Stimulated activated CD8-positive, alpha-beta memory T cell treated with anti-CD3 and anti-CD28 coated beads, Interleukin-15, amount 100 ng/mL, for 24 hours (primary cell): Measurements from ENCODE around the gene TMA7.

Source experiments
- DNase-seq: peaks from one replicate; pipeline ENCODE4 v3.0.0-alpha.2; 2020; ENCODE audit warnings: low read depth

The TMA7 gene

DNA sequence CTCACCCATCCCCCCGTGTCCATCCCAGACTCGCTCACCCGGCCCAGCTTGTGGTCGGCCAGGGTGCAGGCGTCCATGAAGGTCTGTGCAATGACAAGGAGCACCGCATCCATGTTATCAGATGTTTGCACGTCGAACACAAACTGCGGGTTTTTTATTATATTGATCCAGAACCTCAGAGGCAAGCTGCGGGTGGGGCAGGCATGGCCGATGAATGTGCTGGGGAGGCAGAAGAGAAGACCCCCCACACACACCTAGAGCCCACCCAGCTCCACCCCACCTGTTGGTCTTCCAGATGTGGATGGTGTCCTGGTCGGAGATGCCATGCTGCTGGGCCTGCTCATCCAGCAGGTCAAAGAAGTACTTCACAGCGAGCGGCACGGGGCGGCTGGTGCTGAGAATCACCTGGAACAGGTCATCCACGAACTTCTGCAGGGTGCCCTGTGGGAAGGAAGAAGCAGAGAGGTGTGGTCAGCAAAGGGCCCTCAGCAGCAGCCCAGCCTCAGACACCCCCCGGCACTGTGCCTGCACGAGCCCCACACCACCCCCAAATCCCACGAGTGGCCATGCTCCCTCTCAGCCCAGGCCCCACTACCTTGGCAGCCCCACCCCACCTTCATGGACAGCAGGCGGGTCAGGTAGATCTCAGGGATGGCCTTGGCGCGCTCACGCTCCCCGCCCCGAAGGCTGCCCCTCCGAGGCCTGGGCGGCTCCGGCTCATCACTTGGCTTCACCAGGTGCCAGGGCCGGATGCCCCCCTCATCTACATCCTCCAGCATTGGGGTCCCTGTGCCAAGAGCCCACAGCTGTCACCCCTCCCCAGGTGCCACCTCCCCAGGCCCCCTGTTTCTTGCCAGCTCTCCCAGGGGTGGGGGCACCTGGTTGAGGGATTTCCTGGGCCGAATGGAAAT lies 30.5 kb upstream of the TMA7 start:
- no peak for DNase-seq

DNA sequence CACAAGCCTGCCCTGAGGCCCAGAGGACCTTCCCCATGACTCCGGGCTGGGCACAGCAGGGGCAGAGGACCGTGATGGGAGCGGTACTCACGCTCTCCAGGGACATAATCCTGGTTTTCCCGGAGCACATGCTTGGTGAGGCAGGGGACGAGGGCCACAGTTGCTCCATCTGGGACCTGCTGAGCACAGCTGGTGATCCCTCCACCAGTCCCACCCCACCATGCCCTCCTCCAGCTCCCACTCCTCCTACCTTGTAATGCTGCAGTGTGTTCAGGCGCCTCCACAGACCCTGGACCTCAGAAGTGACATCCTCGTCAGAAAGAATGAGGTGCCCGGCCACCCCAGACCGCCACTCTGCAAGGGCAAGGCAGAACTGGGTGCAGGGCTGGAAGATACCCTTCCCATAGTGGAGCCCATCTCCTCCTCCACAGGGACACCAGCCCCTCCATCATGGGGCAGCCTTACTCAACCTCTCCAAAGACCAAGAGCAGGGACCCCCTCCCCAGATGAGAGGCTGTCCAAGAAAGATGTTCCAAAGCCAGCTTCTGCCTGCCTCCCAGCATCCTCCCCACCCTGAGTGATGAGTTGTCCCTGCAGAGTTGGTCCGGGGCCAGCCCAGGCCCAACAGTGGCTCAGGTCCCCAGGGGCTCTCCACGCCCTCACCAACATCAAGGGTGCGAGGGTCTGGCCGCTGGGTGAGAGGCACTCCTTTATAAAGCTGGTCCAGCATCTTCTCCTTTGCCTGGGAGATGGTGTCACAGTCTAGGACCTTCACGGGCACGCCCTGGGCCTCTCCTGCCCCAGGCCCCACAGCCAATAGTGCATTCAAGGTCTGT lies 29.6 kb upstream of the TMA7 start:
- DNase-seq, result no peak

DNA sequence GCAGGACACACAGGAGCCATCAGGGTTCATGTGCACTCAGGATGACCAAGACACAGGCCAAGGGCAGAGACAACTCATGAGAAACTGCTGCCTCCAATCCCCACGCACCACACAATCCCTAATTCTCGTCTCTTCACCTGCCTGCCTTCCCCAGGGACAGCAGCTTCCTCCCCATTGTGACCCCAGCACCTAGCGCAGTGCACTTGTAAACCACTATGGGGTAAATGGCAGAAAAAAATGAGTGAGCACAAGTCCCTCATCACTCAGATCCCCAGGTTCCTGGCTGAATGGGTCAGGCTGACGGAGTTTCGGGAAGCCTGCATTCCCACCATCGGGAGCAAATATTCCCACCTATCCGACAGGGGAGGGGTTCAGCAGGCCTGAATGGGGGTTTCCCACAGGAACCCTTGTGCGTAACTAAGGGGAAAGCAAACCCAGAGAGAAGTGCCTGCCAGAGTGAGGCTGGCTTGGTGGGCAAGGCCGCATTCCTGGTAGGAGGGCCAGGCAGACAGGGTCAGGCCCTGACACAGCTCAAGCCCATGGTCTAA lies 28.9 kb upstream of the TMA7 start:
- no peak for DNase-seq

DNA sequence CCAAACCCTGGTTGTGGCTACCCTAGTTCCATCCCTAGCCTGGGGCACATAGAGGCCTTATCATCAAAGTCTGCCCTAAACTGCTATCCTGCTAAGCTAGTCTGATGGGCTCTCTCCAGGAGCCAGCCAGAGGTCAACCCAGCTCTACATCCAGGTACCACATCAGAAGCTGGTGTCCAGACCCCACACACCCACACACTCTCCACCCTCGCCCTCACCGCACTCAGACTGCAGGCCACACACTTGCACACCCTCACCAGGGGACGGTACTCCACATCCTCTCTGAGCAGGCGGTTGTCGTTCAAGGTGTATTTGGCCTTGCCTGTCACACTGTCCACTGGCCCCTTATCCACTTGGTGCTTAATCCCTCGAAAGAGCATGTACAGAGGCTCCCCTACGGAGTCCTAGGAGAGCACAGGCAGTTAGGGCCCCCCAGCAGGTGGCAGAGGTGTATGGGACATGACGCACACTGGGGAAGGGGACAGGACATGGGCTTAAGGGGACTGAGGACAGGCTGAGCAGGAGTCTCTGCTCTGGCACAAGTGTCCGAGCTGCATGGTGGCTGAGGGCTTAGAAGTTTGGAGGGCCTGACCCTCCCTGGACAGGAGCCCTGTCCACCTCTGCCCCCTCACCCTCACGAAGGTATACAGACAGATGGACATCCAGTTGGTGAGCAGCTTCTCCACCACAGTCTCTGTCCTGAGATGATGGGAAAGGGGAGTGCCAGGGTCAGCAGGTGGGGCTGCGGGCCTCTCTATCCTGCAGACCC lies 28.3 kb upstream of the TMA7 start:
- no peak for DNase-seq

DNA sequence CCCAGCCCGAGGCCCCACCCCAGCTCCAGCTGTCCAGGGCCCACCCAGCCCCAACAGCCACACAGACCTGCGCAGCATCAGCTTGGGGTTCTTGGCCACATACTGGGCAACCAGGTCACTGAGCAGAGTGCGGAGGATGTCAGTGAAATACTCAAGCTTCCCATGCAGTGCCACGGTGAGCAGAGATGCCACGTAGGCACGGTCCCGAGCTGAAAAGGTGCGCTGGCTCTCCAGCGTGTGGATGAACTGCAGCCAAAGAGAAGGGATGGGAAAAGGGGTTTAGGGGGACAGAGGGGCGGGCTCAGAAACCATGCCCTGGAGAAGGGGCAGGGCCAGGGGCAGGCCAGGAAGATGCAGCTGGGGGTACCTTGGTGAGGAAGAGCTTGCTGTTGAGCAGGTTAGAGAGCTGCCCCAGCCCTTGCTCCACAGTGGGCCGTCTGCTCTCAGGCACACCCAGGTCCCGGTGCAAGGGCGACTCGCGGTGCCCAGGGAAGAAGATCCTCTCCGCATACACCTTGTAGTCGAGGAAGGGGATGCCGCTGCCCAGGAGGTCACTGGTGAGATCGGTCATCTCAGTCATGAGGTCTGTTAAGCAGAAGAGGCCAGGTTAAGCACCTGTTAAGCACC lies 27.6 kb upstream of the TMA7 start:
- DNase-seq, result no peak

DNA sequence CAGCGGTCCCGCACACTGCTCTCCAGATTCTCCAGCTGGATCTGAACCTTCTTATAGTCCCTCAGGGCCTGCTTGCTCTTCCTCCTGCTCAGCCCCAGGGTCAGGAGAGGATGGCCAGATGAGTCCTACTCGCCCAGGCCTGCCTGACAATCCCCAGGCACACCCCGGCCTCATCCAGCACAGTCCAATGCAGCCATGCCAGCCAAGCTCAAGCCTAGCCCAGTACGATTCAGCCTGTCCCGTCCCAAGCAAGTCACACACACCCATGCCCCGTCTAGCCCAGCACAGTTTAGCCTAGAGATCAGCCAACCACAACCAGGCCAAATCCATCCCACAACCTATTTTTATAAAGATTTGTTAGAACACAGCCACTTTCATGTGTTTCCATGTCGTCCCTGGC lies 27.0 kb upstream of the TMA7 start:
- DNase-seq, result no peak

DNA sequence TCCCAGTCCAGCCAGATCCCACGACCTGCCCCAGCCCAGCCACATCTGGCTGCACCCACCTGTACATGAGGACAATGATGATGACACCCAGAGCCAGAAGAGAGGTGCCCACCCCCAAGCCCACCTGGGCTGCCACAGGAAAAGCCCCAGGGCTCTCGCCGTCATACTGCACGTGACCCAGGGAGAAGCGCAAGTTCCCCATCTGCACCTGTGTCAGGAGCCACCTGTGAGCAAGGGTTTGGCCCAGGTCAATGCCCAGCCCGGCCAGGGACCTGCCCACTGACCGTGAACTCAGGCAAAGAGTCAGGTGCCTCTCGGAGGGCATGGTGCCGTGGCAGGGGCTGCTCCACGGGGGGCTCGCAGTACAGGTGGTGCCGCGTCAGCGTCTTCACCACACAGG lies 26.4 kb upstream of the TMA7 start:
- no peak for DNase-seq

DNA sequence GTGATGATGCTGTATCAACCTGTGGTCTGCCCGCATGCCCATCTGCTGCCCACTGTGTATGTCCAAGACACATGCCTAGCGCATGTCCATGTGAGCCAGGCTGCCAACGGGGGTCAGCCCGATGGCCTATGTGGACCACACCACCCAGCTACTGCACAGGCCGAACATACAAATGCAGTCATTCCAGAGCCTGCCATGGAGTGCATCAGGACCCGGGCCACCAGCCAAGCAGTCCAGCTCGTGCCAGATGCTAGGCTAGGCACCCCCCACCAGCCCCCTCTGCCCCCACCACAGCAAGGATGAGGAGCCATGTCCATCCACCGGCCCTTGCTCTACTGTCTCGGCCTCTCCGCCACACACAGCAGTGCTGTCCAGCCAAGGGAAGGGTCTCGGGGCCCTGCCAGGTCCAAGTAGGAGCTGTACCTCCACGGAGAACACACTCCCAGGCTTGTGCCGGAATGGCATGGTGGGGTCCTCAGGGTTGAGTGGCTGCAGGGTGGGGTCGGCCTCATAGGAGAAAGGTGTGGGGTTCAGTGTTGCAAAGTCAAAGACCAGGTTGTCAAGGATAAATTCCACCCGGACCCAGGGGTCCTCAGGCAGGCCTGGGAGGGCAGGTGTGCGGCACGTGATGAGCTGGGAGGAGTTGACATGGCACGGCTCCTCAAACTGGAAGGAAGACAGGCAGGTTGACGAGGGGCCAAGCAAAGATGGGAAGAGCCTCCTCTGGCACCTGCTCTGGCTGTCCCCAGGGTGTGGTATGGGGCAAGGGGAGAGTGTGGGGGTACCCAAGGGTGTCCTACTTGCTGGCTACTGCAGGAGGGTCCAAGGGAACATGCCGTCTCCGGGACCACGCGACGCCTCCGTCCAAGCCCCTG lies 25.4 kb upstream of the TMA7 start:
- no peak for DNase-seq

DNA sequence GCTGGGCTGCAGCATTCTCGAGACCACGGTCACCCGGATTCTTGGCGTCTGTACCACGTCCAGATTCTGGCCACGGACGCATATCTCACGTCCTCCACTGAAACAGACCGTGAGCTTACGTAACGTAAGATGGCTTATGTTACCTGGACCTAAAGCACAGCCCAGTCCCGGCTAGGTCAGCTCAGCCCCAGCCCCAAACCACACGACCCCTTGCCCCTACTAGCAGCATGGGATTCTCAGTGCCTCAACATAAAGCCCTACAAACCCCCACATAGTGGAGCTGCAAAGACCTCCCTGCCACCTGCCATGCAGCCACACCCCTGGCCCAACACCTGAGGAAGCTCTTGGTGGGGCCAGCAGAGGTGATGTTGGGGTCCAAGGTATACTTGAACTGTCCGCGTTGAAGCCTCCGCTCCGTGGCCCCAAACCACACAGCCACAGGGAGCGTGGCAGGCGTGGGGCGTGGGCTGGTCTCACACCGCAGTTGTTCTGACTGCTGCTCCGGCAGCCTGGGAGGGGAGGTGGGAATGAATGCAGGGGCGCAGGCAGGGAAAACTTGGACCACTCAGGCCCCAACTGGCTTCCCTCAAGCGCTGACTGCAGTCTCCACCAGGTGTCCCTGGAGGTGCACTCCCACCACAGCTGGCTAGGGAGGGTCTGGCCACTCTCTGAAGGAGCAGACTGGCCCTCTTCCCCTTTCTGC lies 24.7 kb upstream of the TMA7 start:
- DNase-seq, result no peak

DNA sequence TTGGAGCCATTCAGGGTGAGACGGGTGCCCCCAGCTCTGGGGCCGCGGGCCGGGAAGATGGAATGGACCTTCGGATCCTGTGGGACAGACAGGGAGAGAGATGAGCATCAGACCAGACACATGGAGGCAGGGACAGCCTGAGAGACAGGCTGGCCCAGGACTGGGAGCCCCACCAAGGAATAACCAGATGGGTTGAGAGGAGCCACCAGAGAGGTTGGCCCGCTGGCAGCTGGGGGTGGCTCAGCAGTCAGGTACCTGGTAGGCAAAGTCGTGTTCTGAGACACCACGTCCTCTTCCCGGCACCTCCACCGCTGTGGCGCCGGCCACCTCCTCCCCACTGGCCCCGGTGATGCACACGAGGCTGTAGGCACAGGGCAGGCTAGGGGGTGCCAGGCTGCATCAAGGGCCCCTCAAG lies 24.0 kb upstream of the TMA7 start:
- DNase-seq, result no peak

DNA sequence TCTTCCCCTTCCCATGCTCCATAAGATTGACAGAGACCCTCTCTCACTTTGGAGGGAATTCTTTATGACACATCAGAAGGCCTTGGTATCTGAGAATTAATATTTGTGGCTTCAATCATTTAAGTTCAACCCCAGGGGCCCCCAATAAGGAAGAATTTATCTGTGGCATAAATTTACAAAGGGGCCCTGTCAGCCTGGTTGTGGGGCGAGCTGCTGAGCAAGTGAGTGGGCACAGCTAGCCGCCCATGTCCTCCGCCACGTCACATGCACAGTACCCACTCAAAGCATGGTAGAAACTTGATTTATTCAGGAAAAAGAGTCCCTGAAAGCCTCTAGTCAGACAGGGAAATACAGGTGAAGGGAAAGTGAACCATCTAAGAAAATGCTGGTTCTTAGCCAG lies 23.5 kb upstream of the TMA7 start:
- DNase-seq, result no peak

DNA sequence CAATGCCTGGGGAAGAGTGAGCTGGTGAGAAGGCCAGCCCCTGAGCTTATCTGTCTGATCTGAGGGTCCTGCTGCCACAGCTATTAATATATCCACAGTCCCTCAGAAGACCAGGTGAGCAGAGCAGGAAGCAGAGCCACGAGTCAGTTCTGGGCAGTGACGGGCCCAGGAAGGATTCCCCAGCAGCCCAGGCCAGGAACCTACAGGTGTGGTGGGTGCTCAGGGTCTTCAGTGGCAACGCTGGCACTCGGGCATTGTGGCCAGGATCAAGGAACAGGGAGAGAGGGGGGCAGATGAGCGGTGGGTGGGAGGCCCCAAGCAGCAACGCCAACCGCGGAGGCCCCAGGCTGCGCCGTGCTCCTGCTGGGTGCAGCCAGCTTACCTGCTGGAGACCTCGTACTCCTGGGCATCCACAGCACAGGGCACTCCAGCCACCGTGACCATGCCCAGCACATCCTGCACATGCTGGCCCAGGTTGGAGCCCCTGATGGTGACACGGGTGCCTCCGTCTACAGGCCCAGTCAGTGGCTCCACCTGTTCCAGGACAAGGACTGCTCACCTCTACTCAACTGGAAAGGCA lies 22.4 kb upstream of the TMA7 start:
- DNase-seq, result no peak

DNA sequence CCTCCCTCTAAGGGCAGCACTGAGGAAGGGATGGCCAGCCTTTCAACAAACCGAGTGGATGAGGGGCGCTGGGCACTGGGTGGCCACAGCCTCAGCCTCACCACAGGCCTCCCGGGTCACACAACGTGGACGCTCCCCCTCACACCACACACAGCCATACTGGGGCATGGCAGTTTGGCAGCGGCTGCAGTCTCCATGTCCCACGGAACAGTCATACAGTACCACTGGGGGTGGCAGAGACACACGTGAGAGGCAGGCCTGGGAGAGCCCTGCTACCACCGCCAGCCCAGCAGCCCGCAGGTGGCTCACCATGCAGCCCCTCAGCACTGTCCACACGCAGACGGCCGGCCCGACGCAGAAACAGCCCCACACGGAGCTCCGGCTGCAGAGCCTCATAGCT lies 21.9 kb upstream of the TMA7 start:
- DNase-seq, result no peak

DNA sequence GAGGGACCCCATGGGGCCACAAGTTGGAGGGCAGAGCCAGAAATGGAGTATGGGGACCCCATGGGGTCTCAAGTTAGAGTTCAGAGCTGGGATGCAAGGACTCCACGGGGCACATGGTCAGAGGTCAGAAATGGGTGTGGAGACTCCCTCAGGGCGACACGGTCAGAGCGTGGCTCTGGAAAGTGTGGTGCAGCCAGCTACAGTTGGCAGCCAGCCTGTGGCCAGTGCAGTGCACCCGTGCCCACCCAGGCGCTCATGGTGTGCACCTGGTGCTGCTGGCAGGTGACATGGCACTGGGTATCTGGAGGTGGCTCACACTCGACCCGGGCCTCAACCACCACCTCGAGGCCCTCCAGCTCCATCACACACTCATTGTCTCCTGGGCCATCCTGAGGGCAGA lies 21.4 kb upstream of the TMA7 start:
- no peak for DNase-seq

DNA sequence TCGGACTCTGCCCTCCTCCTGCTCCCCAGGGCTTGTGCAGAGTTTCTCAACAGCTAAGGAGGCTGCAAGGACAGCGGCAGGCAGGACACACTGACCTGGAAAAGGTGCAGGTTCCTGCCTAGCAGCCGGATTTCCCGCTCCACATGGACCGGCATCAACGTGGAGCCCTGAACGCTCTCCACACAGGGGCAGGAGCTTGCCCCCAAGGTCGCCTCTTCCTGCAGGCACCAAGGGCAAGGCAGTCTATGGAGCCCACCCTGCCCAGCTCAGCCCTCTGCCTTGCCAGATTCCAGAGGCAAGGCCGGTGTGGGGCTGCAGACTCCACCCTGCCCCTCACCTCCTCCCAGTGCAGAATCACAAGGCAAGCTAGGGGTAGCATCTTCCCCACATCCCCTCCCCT lies 20.9 kb upstream of the TMA7 start:
- no peak for DNase-seq

DNA sequence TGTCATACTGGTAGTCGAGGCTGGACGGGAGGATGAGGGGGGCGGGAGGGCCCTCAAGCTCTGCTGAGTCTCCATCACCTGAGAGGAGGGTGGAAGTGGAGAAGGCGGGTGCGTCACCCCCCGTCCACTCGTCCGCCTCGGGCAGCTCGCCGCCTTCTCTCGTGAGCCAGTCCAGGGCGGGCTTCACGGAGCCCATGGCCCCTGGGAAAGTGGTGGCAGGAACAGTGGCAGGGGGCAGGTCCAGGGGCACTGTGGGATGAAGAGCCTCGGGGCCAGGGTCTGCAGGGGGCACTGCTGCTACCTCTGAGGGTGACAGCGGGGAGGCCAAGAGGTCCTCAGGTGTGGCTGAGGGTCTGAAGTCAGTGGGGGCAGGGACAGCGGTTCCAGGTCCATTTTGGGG lies 20.5 kb upstream of the TMA7 start:
- no peak for DNase-seq

DNA sequence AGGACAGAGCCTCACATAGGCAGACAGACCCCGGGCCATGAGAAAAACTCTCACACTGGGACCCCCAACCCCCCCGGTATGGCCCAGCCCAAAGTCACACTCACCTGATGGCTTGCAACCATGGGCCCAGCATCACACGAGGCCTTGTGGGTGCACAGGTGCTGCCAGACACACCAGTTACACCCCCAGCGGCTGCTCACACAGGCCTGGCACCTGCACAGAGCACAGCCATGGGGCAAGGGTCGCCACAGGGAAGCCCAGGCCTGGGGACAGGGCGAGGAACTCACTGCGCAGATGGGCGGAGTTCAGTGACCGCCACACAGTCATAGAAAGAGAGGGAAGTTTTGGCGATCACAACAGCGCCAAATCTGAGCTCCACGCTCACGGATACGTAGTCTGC lies 19.5 kb upstream of the TMA7 start:
- no peak for DNase-seq

DNA sequence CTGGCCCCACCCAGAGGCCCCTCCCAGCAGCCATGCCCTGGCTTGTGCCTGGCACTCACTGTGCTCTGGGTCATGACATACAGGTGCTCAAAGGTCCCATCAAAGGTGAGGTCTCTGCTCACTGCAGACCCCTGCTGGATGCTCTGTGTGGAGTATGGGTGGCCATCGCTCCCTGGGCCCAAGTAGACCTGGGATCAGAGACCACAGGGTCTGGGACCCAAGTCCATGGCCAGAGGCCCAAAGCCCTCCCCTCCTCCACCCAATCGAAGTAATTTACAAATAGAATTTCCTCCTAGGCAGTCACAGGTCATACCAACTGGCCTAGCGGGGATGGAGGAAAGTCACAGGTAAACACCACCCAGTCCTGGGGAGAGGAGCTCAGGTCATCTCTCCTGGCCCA lies 17.8 kb upstream of the TMA7 start:
- DNase-seq, result no peak

DNA sequence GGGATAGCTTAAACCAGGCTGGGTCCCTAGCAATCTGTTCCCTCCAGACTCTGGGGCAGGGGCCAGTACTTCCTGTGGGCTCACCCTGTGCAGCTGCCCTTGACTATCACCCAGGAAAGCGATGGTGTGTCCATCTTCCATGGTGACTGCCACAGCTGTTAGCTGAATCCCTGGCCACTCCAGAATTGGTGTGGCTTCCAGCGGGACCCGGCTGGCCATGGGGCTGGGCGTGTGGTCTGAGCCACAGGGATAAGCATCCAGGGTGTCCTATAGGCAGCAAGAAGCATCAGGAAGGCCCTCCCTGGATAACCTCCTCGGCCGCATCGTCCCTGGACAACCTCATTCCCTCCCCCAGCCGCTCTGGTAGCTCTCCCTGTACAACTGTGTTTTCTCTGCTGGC lies 17.4 kb upstream of the TMA7 start:
- DNase-seq, result no peak
